Trophoblast cell (in vitro differentiated cells and primary cell): ENCODE data around the gene PARP8.
"Not testable (repeated sequence)": the region's sequence is repeated elsewhere in the genome, so short reads cannot be mapped to it uniquely, and the experiment has no call there.

Source experiments
- DNase-seq, 2 donors: peaks; one replicate each; pipeline ENCODE4 v3.0.0-alpha.2; 2016
- H2AFZ ChIP-seq: 2 replicates; pipeline ENCODE4 v1.6.1; 2013; ENCODE audit warnings: low read length, moderate library complexity, mild to moderate bottlenecking; ENCODE audit not compliant: insufficient read depth, poor library complexity
- H2AK5ac ChIP-seq: 2 replicates; pipeline ENCODE4 v1.6.1; 2013; ENCODE audit warnings: mild to moderate bottlenecking, low read length
- H2BK120ac ChIP-seq: 2 replicates; pipeline ENCODE4 v1.6.1; 2013; ENCODE audit warnings: low read length, mild to moderate bottlenecking, moderate library complexity; ENCODE audit not compliant: insufficient read depth, poor library complexity
- H2BK12ac ChIP-seq: 2 replicates; pipeline ENCODE4 v1.6.1; 2013; ENCODE audit warnings: mild to moderate bottlenecking, low read length, moderate library complexity
- H2BK5ac ChIP-seq: 2 replicates; pipeline ENCODE4 v1.6.1; 2013; ENCODE audit warnings: low read length, low read depth, moderate library complexity, mild to moderate bottlenecking; ENCODE audit not compliant: poor library complexity
- H3K14ac ChIP-seq: 2 replicates; pipeline ENCODE4 v1.6.1; 2013; ENCODE audit warnings: mild to moderate bottlenecking, low read length
- H3K18ac ChIP-seq: 2 replicates; pipeline ENCODE4 v1.6.1; 2013; ENCODE audit warnings: mild to moderate bottlenecking, low read length
- H3K23ac ChIP-seq: 2 replicates; pipeline ENCODE4 v1.6.1; 2013; ENCODE audit warnings: low read length
- H3K27ac ChIP-seq: 2 replicates; pipeline ENCODE4 v1.5.1; 2013; ENCODE audit warnings: low read depth, mild to moderate bottlenecking, inconsistent platforms, low read length, moderate library complexity
- H3K27me3 ChIP-seq: 2 replicates; pipeline ENCODE4 v1.6.1; 2013; ENCODE audit warnings: inconsistent platforms, mild to moderate bottlenecking, low read length, moderate library complexity; ENCODE audit not compliant: insufficient read depth
- H3K36me3 ChIP-seq, 2 experiments: 1 replicate in 1 of 2; 2 replicates in 1 of 2; pipeline ENCODE4 v1.6.1; 2013; ENCODE audit warnings: low read length in 2 of 2, mild to moderate bottlenecking in 2 of 2, moderate library complexity in 1 of 2; ENCODE audit not compliant: insufficient read depth in 2 of 2, control insufficient read depth in 1 of 2
- H3K4ac ChIP-seq: 2 replicates; pipeline ENCODE4 v1.6.1; 2013; ENCODE audit warnings: low read depth, mild to moderate bottlenecking, low read length, moderate library complexity
- H3K4me1 ChIP-seq, 2 experiments: 1 replicate in 1 of 2; 2 replicates in 1 of 2; pipeline ENCODE4 v1.6.1; 2013; ENCODE audit warnings: low read length in 2 of 2, mild to moderate bottlenecking in 2 of 2, moderate library complexity in 1 of 2; ENCODE audit not compliant: insufficient read depth in 2 of 2, control insufficient read depth in 1 of 2
- H3K4me2 ChIP-seq: 2 replicates; pipeline ENCODE4 v1.6.1; 2013; ENCODE audit warnings: inconsistent platforms, mild to moderate bottlenecking, low read length, moderate library complexity
- H3K4me3 ChIP-seq: 2 replicates; pipeline ENCODE4 v1.5.1; 2013; ENCODE audit warnings: mild to moderate bottlenecking, low read depth, low read length, inconsistent platforms
- H3K79me1 ChIP-seq: one replicate; pipeline ENCODE4 v1.6.1; 2013; ENCODE audit warnings: low read length
- H3K79me2 ChIP-seq: 2 replicates; pipeline ENCODE4 v1.6.1; 2013; ENCODE audit warnings: low read length, mild to moderate bottlenecking; ENCODE audit not compliant: control insufficient read depth, insufficient read depth, poor library complexity
- H3K9ac ChIP-seq: 2 replicates; pipeline ENCODE4 v1.6.1; 2013; ENCODE audit warnings: mild to moderate bottlenecking, low read length
- H3K9me3 ChIP-seq: 2 replicates; pipeline ENCODE4 v1.6.1; 2013; ENCODE audit warnings: low read depth, mild to moderate bottlenecking, control low read depth, inconsistent platforms, low read length; ENCODE audit not compliant: insufficient read depth
- H4K12ac ChIP-seq: 2 replicates; pipeline ENCODE4 v1.6.1; 2013; ENCODE audit warnings: low read depth, mild to moderate bottlenecking, low read length, moderate library complexity
- H4K8ac ChIP-seq: 2 replicates; pipeline ENCODE4 v1.6.1; 2013; ENCODE audit warnings: low read depth, mild to moderate bottlenecking, low read length, moderate library complexity
- H4K91ac ChIP-seq: one replicate; pipeline ENCODE4 v1.6.1; 2013; ENCODE audit warnings: low read depth, mild to moderate bottlenecking, low read length, moderate library complexity
- WGBS: extraction: QIAGEN DNeasy Blood & Tissue Kit; methylation state at CpG from one replicate; pipeline ENCODE4 v1.1.7; 2013; ENCODE audit warnings: missing lambda C conversion rate; ENCODE audit not compliant: insufficient read length, insufficient coverage; ENCODE audit errors: extremely low coverage; 5-methylcytosine and 5-hydroxymethylcytosine counted together

PARP8 gene

GRCh38 chr5:50768634-50769033, 102.2 kb downstream of the PARP8 start:
- Histone ChIP-seq H3K79me1 (no peaks in the 10 kb centered on the region), H3K9ac (no peak overlapping the region), H3K27me3 (no peaks in the 10 kb centered on the region), H3K36me3 (no peaks in the 10 kb centered on the region), H3K27ac (no peak overlapping the region), H3K4ac (no peak overlapping the region), H4K8ac (no peak overlapping the region), H2BK5ac (no peak overlapping the region), H3K4me2 (no peak overlapping the region), H3K9me3 (no peaks in the 10 kb centered on the region), H2AFZ (no peak overlapping the region), H2BK120ac (no peak overlapping the region), H4K12ac (no peak overlapping the region), H3K23ac (no peak overlapping the region), H3K14ac (no peak overlapping the region), H3K4me1 (no peaks in the 10 kb centered on the region), H3K4me3 (no peak overlapping the region), H3K18ac (no peak overlapping the region), H3K79me2 (no peaks in the 10 kb centered on the region), H2BK12ac (no peak overlapping the region), H2AK5ac (no peak overlapping the region), H4K91ac (no peak overlapping the region)
- DNase-seq = no peak
- no CpG with 5 or more reads among the region's 4 CpGs for whole genome bisulfite sequencing

GRCh38 chr5:50770441-50770840, 104.0 kb downstream of the PARP8 start:
- H3K27ac ChIP-seq = no peak overlapping the region
- H4K12ac ChIP-seq = no peak overlapping the region
- no peak overlapping the region for H2BK12ac ChIP-seq
- no peak overlapping the region for H4K8ac ChIP-seq
- no peak overlapping the region for H2BK120ac ChIP-seq
- WGBS = no CpG with 5 or more reads among the region's 3 CpGs
- H3K23ac ChIP-seq = no peak overlapping the region
- H2AK5ac ChIP-seq = no peak overlapping the region
- peaks cover 6 to 11% of the 10 kb centered on the region in 2 experiments for H3K36me3 ChIP-seq
- no peaks in the 10 kb centered on the region for H3K79me2 ChIP-seq
- H3K4me1 ChIP-seq = no peaks in the 10 kb centered on the region
- no peak overlapping the region for H3K4ac ChIP-seq
- no peaks in the 10 kb centered on the region for H3K27me3 ChIP-seq
- no peak overlapping the region for H2BK5ac ChIP-seq
- H3K18ac ChIP-seq = no peak overlapping the region
- no peak overlapping the region for H2AFZ ChIP-seq
- no peak for DNase-seq
- no peak overlapping the region for H3K4me2 ChIP-seq
- no peak overlapping the region for H3K14ac ChIP-seq
- no peak overlapping the region for H3K9ac ChIP-seq
- H4K91ac ChIP-seq = no peak overlapping the region
- H3K4me3 ChIP-seq = no peak overlapping the region
- H3K9me3 ChIP-seq = peaks cover 4% of the 10 kb centered on the region
- H3K79me1 ChIP-seq = no peaks in the 10 kb centered on the region

GRCh38 chr5:50774446-50775175, 108.2 kb downstream of the PARP8 start:
- WGBS = no CpG with 5 or more reads among the region's 51 CpGs

GRCh38 chr5:50786073-50786472, 119.6 kb downstream of the PARP8 start:
- no peaks in the 10 kb centered on the region for H3K27me3 ChIP-seq
- H3K4ac ChIP-seq = no peak overlapping the region
- no peak overlapping the region for H2BK5ac ChIP-seq
- no peak overlapping the region for H4K12ac ChIP-seq
- no peak overlapping the region for H3K14ac ChIP-seq
- no peak overlapping the region for H3K18ac ChIP-seq
- H3K9me3 ChIP-seq = no peaks in the 10 kb centered on the region
- no peak overlapping the region for H2AK5ac ChIP-seq
- no peak overlapping the region for H2BK120ac ChIP-seq
- H3K27ac ChIP-seq = no peak overlapping the region
- no peak overlapping the region for H2BK12ac ChIP-seq
- peaks cover 2% of the 10 kb centered on the region for H3K79me2 ChIP-seq
- DNase-seq = peak in 1 of 2 donors; percentile 32
- H3K79me1 ChIP-seq = no peaks in the 10 kb centered on the region
- no peak overlapping the region for H3K23ac ChIP-seq
- no peak overlapping the region for H3K9ac ChIP-seq
- H3K4me2 ChIP-seq = no peak overlapping the region
- no peak overlapping the region for H4K8ac ChIP-seq
- no peaks in the 10 kb centered on the region for H3K4me1 ChIP-seq
- H4K91ac ChIP-seq = no peak overlapping the region
- no peak overlapping the region for H2AFZ ChIP-seq
- no peak overlapping the region for H3K4me3 ChIP-seq
- peaks cover 4 to 5% of the 10 kb centered on the region in 2 experiments for H3K36me3 ChIP-seq

More at GRCh38 chr5:50774446-50775175, 108.2 kb downstream of the PARP8 start:
- not testable (repeated sequence) for H3K4me3 ChIP-seq, H2AFZ ChIP-seq, H2BK12ac ChIP-seq, H3K4ac ChIP-seq, H4K91ac ChIP-seq, H2BK120ac ChIP-seq, H3K79me1 ChIP-seq, H3K9ac ChIP-seq, H2BK5ac ChIP-seq, H4K12ac ChIP-seq, DNase-seq, H3K79me2 ChIP-seq, H3K23ac ChIP-seq, H2AK5ac ChIP-seq, H3K18ac ChIP-seq, H3K27ac ChIP-seq, H3K27me3 ChIP-seq, H4K8ac ChIP-seq, H3K4me1 ChIP-seq, H3K4me2 ChIP-seq, H3K9me3 ChIP-seq, H3K14ac ChIP-seq
- H3K36me3 ChIP-seq = peaks cover 6 to 11% of the 10 kb centered on the region in 2 experiments
